GM18909 (cell line): ENCODE data around the gene CELF2.
A peak's percentile ranks its signal among the peaks of the same experiment; 100 is the strongest.
"Not testable (repeated sequence)": the region's sequence is repeated elsewhere in the genome, so short reads cannot be mapped to it uniquely, and the experiment has no call there.

Experiments used
- ATAC-seq: cut with Tn5 transposase; IDR thresholded peaks from one replicate; pipeline ENCODE4 v1.9.1; 2021; ENCODE audit warnings: mild to moderate bottlenecking; ENCODE audit not compliant: unreplicated experiment, poor library complexity

CELF2 gene

GRCh38 chr10:11329062-11329673, 311.5 kb downstream of the CELF2 start:
- no peak for ATAC-seq

- ATAC-seq = no peak
These were observed 312.8 kb downstream of the CELF2 start for GRCh38 chr10:11330383-11331045.

GRCh38 chr10:11331046-11331577, 313.4 kb downstream of the CELF2 start:
- ATAC-seq = no peak

GRCh38 chr10:11331726-11332125, 314.1 kb downstream of the CELF2 start:
- no peak for ATAC-seq

- no peak for ATAC-seq
These were observed 315.2 kb downstream of the CELF2 start for GRCh38 chr10:11332846-11333245.

- ATAC-seq = no peak
These were observed 316.8 kb downstream of the CELF2 start for GRCh38 chr10:11334436-11334835.

GRCh38 chr10:11335167-11335652, 317.5 kb downstream of the CELF2 start:
- no peak for ATAC-seq

GRCh38 chr10:11335881-11336430, 318.3 kb downstream of the CELF2 start:
- ATAC-seq = no peak

GRCh38 chr10:11336722-11337162, 319.1 kb downstream of the CELF2 start:
- no peak for ATAC-seq

- no peak for ATAC-seq
These were observed 319.8 kb downstream of the CELF2 start for GRCh38 chr10:11337516-11337915.

- ATAC-seq = no peak
These were observed 320.6 kb downstream of the CELF2 start for GRCh38 chr10:11338160-11338844.

GRCh38 chr10:11339013-11339412, 321.3 kb downstream of the CELF2 start:
- ATAC-seq = no peak

GRCh38 chr10:11339660-11340059, 322.0 kb downstream of the CELF2 start:
- ATAC-seq = no peak

GRCh38 chr10:11341283-11341960, 323.8 kb downstream of the CELF2 start:
- no peak for ATAC-seq

GRCh38 chr10:11344081-11344480, 326.4 kb downstream of the CELF2 start:
- no peak for ATAC-seq

- no peak for ATAC-seq
These were observed 326.9 kb downstream of the CELF2 start for GRCh38 chr10:11344550-11344949.

GRCh38 chr10:11345224-11346054, 327.8 kb downstream of the CELF2 start:
- ATAC-seq = peak; percentile 84

- ATAC-seq = not testable (repeated sequence)
These were observed 329.9 kb downstream of the CELF2 start for GRCh38 chr10:11347580-11347979.

- no peak for ATAC-seq
These were observed 334.1 kb downstream of the CELF2 start for GRCh38 chr10:11351801-11352200.
